NCI-H1930 (cell line): ENCODE measurements around the gene SDHAF4.
"Not testable (repeated sequence)": the region's sequence is repeated elsewhere in the genome, so short reads cannot be mapped to it uniquely, and the experiment has no call there.

Source experiments
- DNase-seq, 2 experiments: peaks; one replicate each; lab custom pipeline; 2025; lab: John Stamatoyannopoulos, UW

The SDHAF4 gene

DNA sequence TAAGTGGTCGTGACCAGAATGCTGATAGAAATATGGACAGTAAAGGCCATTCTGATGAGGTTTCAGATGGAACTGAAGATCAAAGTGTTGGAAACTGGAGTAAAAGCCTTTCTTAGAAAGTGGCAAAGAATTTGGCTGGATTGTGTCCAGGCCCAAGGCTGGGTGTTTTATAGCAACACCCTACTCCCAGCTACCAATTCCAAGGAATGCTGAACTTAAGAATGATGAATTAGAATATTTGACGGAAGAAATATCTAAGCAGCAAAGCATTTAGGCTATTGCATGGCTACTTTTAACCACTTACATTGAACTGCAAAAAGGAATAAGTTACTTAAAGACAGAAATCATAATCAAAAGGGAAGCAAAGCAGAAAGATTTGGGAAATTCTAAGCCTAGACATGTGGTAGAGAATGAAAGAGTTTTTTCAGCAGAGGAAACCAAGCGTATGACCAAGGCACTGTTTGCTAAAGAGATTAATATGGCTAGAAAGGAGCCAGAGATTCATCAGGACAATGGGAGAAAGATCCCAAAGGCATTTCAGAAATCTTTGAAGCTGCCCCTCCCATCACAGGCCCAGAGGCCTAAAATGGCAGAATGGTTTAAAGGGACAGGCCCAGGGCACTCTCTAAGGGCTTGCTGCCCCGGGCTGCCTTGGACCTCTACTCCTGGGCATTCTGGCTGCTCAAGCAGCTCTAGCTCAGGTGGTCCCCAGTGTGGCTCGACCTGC, 25.8 kb downstream of the SDHAF4 start:
- DNase-seq: no peak

DNA sequence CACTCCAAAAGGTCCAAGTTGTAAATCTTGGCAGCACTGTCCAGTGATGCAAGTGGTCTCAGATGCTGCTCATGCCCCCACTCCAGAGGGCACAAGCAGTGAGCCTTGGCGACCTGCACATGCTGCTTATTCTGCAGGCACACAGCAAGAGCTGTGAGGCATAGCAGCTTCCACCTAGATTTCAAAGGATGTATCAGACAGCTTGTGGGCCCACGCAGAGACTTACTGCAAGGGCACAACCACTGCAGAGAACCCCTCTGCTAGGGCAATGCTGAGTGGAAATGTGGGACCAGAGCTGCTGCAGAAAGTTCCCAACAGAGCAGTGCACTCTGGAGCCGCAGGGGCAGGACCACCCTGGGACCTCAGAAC, 26.4 kb downstream of the SDHAF4 start:
- no peak for DNase-seq

DNA sequence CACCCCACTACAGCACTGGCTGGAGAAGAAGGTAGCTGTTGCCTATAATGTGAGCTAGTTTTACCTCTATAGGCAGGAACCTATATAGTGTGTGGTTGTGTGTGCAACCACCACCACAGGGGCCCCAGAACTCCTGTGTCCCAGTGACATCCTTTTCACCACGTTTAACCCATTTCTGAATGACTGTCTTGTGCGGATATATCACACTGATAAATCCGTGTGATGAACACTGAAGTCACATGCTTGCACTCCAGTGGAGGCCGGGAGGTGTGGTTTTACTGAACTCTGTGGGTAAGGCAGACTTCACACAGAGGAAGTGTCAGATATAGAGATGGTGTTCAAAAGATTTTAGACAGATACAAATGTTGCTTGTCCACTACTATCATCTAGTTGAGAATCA, 32.5 kb downstream of the SDHAF4 start:
- no peak for DNase-seq

DNA sequence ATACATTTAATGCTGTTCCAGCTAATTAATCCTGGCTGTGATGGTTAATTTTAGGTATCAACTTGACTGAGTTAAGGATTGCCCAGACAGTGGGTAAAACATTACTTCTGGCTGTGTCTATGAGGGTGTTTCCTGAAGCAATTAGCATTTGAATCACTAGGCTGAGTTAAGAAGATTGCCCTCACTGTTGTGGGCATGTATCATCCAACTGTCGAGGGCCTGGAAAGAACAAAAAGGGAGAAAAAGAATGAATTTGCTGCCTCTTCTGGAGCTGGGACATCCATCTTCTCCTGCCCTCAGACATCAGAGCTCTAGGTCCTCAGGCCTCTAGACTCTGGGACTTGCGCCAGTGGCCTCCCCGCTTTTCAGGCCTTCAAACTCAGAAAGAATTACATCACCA, 34.3 kb downstream of the SDHAF4 start:
- no peak for DNase-seq

DNA sequence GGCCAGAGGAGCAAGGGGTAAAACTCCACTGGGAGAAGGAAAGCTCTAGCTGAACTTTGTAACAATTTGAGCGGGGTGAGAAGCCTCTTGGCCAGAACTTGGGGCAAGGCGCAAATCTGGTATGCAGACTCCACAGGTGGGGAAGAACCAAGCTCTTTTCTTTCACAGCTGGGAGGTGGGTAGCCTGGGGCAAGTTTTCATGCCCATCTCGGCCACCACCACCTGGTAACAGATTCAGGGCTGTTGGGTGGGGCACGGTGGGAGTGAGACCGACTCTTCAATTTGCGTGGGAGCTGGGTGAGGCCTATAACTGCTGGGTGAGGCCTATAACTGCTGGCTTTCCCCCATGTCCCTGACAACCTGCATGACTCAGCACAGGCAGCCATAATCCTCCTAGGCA, 37.5 kb downstream of the SDHAF4 start:
- DNase-seq: no peak

DNA sequence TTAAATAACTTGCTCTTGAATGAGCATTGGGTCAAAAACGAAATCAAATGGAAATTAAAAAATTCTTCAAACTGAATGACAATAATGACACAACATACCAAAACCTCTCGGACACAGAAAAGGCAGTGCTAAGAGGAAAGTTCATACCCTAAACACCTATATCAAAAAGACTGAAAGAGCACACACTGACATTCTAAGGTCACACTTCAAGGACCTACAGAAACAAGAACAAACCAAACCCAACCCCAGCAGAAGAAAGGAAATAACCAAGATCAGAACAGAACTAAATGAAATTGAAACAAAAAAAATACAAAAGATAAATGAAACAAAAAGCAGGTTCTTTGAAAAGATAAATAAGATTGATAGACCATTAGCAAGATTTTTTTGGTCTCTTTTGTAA, 40.6 kb downstream of the SDHAF4 start:
- DNase-seq: not testable (repeated sequence)

DNA sequence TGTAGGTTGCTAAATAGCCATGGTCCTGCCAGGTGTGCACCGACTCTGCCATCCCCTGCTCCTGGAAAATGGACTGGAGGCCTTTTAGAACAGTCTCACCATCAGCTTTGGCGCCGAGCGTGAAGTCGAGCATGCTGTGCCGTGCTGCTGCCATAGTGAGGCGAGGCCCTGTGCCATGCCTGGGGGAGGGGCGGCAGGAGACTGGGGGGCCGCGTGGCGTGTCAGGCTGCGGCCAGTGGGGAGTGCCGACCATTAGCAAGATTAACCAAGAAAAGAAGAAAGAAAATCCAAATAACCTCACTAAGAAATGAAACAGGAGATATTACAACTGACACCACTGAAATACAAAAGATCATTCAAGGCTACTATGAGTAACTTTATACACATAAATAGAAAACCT, 42.5 kb downstream of the SDHAF4 start:
- not testable (repeated sequence) for DNase-seq

DNA sequence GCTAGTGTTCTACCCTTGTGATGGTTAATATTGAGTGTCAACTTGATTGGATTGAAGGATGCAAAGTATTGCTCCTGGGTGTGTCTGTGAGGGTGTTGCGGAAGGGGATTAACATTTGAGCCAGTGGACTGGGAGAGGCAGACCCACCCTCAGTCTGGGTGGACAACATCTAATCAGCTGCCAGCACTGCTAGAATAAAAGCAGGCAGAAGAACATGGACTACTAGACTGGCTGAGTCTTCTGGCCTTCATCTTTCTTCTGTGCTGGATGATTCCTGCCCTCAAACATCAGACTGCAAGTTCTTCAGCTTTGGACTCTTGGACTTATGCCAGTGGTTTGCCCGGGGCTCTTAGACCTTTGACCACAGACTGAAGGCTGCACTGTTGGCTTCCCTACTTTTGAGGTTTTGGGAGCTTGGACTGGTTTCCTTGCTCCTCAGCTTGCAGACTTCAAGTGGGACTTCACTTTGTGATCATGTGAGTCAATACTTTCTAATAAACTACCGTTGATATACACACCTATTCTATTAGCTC, 50.1 kb downstream of the SDHAF4 start:
- DNase-seq: no peak

DNA sequence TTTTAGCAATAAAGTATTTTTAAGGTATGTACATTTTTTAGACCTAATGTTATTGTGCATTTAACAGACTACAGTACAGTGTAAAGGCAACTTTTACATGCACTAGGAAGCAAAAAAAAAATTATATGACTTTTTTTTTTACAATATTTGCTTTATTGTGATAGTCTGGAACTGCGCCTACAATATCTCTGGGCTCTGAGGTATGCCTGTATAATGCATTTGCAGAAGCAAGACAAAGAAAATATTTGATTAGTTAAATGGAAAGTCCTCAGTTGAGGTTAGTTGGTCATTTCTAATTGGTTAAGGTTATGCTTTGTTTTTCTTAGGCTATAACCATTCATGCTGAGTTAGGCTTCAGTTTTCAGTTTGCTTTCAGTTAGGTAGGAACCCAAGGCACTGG, 54.0 kb downstream of the SDHAF4 start:
- DNase-seq: no peak

DNA sequence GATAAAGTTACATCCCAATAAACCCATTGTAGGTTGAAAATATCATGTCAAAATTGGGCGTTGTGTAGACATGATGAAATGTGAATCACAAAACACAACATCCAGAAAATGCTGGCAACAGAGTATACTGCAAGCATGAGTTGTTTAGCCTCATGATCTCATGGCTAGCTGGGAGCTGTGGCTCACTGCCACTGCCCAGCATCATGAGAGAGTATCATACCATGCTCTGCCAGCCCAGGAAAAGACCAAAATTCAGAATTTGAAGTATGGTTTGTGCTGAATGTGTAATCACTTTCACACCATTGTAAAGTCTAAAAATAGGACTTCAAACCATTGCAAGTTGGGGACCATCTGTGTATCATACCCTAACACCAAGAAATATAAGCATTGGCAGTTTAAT, 55.7 kb downstream of the SDHAF4 start:
- DNase-seq: no peak

DNA sequence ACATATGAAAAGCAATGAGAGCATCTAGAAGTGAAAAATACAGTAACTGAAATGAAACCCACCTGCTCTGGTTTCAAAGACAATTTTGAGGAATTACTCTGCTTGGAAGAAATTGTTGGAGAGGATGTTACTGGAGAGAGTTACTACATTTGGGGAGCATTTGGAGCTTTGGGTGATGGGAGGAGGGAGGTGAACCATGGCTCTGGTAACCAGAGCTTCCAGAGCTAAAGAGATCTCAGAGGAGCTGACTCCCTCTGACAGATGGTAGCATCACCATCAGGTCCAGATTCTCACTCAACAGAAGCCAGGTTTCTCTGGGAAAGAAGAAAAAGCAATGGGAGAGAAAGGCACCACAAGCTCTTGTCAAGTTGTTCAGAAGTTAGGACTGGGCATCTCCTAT, 58.7 kb downstream of the SDHAF4 start:
- DNase-seq: no peak

DNA sequence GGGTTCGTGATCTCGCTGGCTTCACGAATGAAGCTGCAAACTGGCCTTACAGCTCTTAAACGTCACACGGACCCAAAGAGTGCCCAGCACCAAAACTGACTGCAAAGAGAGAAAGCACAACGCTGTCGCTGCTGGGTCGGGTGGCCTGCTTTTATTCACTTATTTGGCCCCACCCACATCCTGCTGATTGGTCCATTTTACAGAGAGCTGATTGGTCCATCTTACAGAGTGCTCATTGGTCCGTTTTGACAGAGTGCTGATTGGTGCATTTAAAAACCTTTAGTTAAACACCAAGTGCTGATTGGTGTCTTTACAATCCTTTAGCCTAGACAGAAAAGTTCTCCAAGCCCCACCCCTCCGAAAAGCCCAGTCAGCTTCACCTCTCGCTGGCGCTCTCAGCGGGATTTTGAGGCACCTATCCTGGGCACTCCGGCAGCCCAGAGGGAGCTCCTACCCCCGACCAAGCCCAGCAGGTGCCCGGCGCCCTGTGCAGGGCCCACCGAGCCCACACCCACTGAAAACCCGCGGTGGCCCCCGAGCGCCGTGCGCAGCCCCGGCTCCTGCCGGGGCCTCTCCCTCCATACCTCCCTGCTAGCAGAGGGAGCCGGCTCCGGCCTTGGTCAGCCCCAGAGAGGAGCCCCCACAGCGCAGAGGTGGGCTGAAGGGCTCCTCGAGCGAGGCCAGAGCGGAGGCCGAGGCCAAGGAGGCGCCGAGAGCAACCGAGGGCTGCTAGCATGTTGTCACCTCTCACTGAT, 60.9 kb downstream of the SDHAF4 start:
- DNase-seq: no peak

DNA sequence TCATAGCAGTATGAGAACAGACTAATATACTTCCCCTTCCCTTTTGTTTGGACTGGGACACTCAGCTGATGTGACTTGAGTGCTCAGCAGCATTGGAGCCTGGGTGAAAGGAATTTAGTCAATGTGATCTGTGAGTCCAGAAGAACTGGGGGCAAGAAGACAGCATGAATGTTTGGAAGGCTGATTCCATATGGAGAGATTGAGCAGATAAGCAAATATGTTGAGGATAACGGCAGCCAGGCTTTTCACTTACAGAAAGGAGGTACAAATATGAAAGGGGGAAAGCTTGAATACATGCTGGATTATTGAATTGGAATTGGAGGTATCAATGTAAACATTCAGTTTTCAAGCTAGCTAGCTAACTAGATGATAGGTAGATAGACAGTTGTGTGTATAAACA, 63.2 kb downstream of the SDHAF4 start:
- no peak for DNase-seq

DNA sequence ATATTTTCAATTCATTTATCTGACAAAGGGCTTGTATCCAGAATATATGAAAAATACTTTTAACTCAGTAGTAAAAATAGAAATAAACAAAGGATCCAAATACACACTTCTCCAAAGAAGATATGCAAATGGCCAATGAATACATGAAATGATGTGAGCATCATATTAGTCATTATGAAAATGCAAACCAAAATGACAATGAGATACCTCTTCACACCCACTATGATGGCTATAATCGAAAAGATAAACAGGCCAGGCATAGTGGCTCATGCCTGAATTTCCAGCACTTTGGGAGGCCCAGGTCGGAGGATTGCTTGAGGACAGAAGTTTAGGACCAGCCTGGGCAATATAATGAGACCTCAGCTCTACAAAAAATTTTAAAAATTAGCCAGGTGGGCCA, 67.1 kb downstream of the SDHAF4 start:
- no peak for DNase-seq

DNA sequence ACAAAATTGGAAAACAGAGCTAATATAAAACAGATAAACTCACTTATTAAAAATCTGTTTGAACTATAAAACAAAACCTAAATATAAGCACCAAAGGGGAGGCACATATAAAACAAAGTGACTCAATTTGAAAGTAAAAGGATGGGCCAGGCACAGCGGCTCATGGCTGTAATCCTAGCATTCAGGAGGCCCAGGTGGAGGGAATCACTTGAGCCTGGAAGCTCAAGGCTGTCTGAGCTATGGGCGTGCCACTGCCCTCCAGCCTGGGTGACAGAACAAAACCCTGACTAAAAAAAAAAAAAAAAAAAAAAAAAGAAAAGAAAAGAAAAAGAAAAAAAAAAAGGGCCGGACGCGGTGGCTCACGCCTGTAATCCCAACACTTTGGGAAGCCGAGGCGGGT, 69.9 kb downstream of the SDHAF4 start:
- no peak for DNase-seq

DNA sequence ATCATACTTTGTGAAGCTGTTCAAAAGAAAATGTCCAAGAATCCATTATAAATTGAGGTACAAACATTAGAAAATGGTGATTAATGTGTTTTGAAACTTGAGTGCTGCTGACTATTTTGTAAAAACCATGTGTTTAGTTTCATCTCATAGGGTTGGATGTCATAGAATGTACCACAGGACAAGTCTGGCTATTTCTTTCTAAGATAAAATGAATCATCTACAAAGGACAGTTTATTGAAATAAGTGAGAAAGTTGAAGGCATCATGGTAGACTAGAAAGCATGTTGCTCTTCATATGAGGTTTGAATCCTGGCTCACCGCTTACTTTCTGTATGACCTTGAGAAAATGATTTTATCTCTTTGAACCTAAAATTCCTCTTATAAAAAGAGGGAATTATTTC, 71.7 kb downstream of the SDHAF4 start:
- DNase-seq: no peak
